ENCODE results near the gene NUMA1.

DNA sequence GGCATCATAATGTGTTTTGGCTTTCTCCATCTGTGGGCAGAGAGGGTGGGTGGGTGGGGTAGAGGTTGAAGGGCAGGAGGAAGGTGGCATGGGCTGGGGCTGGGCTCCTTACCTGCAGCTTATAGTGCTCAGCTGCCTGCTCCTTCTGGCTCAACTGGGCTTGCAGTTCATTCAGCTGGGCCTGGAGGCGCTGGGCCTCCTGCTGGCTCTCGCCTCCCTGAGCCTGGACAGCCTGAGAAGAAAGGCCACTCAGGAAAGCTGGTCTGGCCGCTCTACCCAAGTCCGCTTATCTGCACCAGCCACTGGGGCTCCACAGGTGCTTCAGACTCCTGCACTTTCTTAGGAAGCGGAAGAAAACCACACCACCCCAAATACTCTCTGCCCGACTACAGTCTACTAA lies 71.2 kb downstream of the NUMA1 start:
- no peak for TF ChIP-seq EZH2 (IDR thresholded peaks at IDR 0.05; ENCODE audit: low read length)
- TF ChIP-seq CTCF (optimal IDR thresholded peaks at IDR 0.05 in 1 of 3, IDR thresholded peaks at IDR 0.05 in 1 of 3, conservative IDR thresholded peaks at IDR 0.05 in 1 of 3; ENCODE audit: extremely low read depth in 1 of 3, insufficient read depth in 2 of 3, low read length in 3 of 3): no peak

Data from keratinocyte (primary cell).